ENCODE measurements around the gene ZNF747.

Gene ZNF747

GRCh38 chr16:30515275-30515674 lies 19.4 kb downstream of the ZNF747 start:
- no peak for DNase-seq (ENCODE audit: low spot score)

DNA sequence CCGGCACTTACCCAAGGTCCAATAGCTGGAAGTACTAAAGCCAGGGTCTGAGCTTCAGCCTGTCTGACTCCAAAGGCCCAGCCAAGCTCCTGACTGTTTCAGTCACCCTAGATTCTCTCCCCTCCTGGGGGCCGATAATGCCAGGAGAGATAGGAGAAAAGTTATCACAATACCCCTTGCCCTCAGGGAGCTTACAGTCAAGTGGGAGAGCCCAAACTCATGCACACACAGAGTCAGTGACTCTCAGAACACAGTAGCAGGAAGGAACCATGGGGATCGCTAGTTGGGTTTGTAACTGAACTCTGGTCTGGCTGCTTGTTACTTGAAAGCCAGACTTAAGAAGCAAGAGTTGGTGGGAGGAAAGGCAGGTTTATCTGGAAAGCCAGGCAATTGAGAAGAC lies 23.1 kb downstream of the ZNF747 start:
- no peak for DNase-seq (ENCODE audit: low spot score)

- no peak for DNase-seq (ENCODE audit: low spot score)
These were observed 24.2 kb downstream of the ZNF747 start for GRCh38 chr16:30510376-30510938.

- DNase-seq (ENCODE audit: low spot score): no peak
These were observed 25.4 kb downstream of the ZNF747 start for GRCh38 chr16:30509081-30509765.

GRCh38 chr16:30503403-30504296 lies 31.0 kb downstream of the ZNF747 start:
- no peak for DNase-seq (ENCODE audit: low spot score)

DNA sequence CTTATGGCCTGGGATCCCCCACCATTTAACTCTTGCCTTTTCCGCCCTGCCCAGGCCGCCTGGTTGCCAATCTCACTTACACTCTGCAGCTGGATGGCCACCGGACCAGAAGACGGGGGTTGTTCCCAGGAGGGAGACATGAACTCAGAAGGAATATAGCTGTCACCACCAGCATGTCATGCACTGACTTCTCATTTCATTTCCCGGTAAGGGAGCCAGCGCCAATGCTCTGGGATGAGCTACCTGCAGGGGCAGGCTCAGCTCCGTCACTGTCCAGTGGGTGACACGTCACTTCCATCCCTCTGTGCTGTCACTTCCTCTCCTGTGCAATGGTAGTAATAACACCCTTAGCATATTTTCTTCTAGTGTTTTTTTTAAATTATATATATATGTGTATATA lies 35.4 kb downstream of the ZNF747 start:
- no peak for DNase-seq (ENCODE audit: low spot score)

GRCh38 chr16:30494709-30495108 lies 39.9 kb downstream of the ZNF747 start:
- DNase-seq (ENCODE audit: low spot score): peak; percentile 2

GRCh38 chr16:30493941-30494488 lies 40.6 kb downstream of the ZNF747 start:
- DNase-seq (ENCODE audit: low spot score): peak; percentile 9

GRCh38 chr16:30491744-30492308 lies 42.8 kb downstream of the ZNF747 start:
- DNase-seq (ENCODE audit: low spot score): peak; percentile 84

DNA sequence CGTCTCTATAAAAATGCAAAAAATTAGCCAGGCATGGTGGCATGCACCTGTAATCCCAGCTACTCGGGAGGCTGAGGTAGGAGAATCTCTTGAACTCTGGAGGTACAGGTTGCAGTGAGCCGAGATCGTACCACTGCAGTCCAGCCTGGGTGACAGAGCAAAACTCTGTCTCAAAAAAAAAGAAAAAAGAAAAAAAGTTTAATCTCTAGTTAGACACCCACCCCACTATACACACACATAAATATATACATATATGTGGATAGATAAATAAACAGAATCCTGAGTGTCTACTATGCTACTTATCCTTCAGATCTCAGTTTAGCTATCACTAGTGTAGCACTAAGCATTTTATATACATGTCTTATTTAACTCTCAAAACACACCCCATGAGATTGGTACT lies 43.4 kb downstream of the ZNF747 start:
- DNase-seq (ENCODE audit: low spot score): no peak

GRCh38 chr16:30490210-30490609 lies 44.4 kb downstream of the ZNF747 start:
- peak; percentile 3 for DNase-seq (ENCODE audit: low spot score)

GRCh38 chr16:30488764-30489605 lies 45.7 kb downstream of the ZNF747 start:
- peak; percentile 6 for DNase-seq (ENCODE audit: low spot score)

- no peak for DNase-seq (ENCODE audit: low spot score)
These were observed 48.7 kb downstream of the ZNF747 start for GRCh38 chr16:30485818-30486436.

GRCh38 chr16:30484887-30485286 lies 49.8 kb downstream of the ZNF747 start:
- no peak for DNase-seq (ENCODE audit: low spot score)

GRCh38 chr16:30482366-30482765 lies 52.3 kb downstream of the ZNF747 start:
- no peak for DNase-seq (ENCODE audit: low spot score)

DNA sequence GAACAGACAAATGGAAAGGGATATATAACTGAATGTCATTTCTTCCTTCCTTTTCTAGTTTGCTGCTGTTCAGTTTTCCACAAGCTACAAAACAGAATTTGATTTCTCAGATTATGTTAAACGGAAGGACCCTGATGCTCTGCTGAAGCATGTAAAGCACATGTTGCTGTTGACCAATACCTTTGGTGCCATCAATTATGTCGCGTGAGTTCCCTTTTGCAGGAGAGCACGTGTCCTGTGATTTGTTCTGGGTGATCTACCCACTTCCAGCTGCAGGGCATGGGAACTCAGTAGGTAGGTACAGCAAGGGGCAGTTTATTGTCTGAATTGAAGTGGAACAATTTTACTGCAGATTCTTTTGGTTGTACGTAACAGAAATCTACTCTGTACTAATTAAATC lies 53.3 kb downstream of the ZNF747 start:
- DNase-seq (ENCODE audit: low spot score): no peak
